Osteoblast (primary cell): Measurements from ENCODE around the gene GOLGA6B. TPM values are rescaled to one million over a fixed set of nuclear protein-coding genes. Genes with fewer than 3 reads are reported as not detected.
"Not testable (repeated sequence)": the region's sequence is repeated elsewhere in the genome, so short reads cannot be mapped to it uniquely, and the experiment has no call there.

Experiments
- DNase-seq: peaks from one replicate; pipeline ENCODE4 v3.0.0; 2011; ENCODE audit warnings: low spot score, mixed read lengths; ENCODE audit not compliant: insufficient read length; ENCODE audit errors: missing footprints
- H2AFZ ChIP-seq: 2 replicates; pipeline ENCODE4 v1.6.0; 2011; ENCODE audit warnings: mild to moderate bottlenecking, low read length
- H3K27ac ChIP-seq: 2 replicates; pipeline ENCODE4 v1.5.1; 2011; ENCODE audit warnings: mild to moderate bottlenecking, low read depth, low read length, moderate library complexity
- H3K27me3 ChIP-seq: 2 replicates; pipeline ENCODE4 v1.6.0; 2012; ENCODE audit warnings: mild to moderate bottlenecking, control low read depth, inconsistent platforms, low read length, moderate library complexity; ENCODE audit not compliant: insufficient read depth
- H3K36me3 ChIP-seq: 2 replicates; pipeline ENCODE4 v1.5.1; 2011; ENCODE audit warnings: mild to moderate bottlenecking, low read length, control low read depth, moderate library complexity; ENCODE audit not compliant: insufficient read depth
- H3K4me1 ChIP-seq: 2 replicates; pipeline ENCODE4 v1.5.1; 2011; ENCODE audit warnings: mild to moderate bottlenecking, low read length, control low read depth, moderate library complexity; ENCODE audit not compliant: insufficient read depth
- H3K4me2 ChIP-seq: 2 replicates; pipeline ENCODE4 v1.6.0; 2011; ENCODE audit warnings: mild to moderate bottlenecking, low read length; ENCODE audit not compliant: insufficient read depth
- H3K4me3 ChIP-seq: fragments of 200-600 bp; sonication (generic); 3 replicates; pipeline ENCODE4 v1.5.1; 2012; ENCODE audit warnings: mild to moderate bottlenecking, low read length, inconsistent platforms; ENCODE audit not compliant: insufficient read depth
- H3K79me2 ChIP-seq: 2 replicates; pipeline ENCODE4 v1.6.0; 2012; ENCODE audit warnings: mild to moderate bottlenecking, low read length, control low read depth, inconsistent platforms; ENCODE audit not compliant: insufficient read depth
- H3K9me3 ChIP-seq: 2 replicates; pipeline ENCODE4 v1.5.1; 2011; ENCODE audit warnings: low read depth, low read length, control low read depth
- H4K20me1 ChIP-seq: 2 replicates; pipeline ENCODE4 v1.6.0; 2012; ENCODE audit warnings: mild to moderate bottlenecking, low read length, control low read depth; ENCODE audit not compliant: insufficient read depth
- CTCF ChIP-seq: IDR thresholded peaks from 2 replicates; pipeline ENCODE4 v1.5.1; 2011; ENCODE audit warnings: mild to moderate bottlenecking, low read depth, low read length, moderate library complexity; ENCODE audit errors: extremely low read depth
- total RNA-seq: library from RNA; depleted of rRNA; stranded (reverse); fragments of >200 nt; gene quantifications from 2 replicates; pipeline ENCODE4 v1.2.3, GENCODE V29; 2012

Gene GOLGA6B
- total RNA-seq, result not detected in 2 replicates

- H3K79me2 ChIP-seq, H3K27ac ChIP-seq, DNase-seq, H3K27me3 ChIP-seq, H3K4me2 ChIP-seq, H2AFZ ChIP-seq, H3K36me3 ChIP-seq, H3K9me3 ChIP-seq, H4K20me1 ChIP-seq, H3K4me1 ChIP-seq, H3K4me3 ChIP-seq: not testable (repeated sequence)
Observed at GRCh38 chr15:72654397-72654796, at the start of gene GOLGA6B. Gene GOLGA6B, plus strand, starts transcription at chr15:72654697. Its CDS starts 41 bp downstream, at chr15:72654738.

- H3K4me3 ChIP-seq, result no peak overlapping the region
- no peak for DNase-seq
- no peak overlapping the region for H2AFZ ChIP-seq
- TF ChIP-seq CTCF, result no peak
- H3K4me1 ChIP-seq, result no peaks in the 10 kb centered on the region
- H3K36me3 ChIP-seq, result no peaks in the 10 kb centered on the region
- no peaks in the 10 kb centered on the region for H3K9me3 ChIP-seq
- no peaks in the 10 kb centered on the region for H3K79me2 ChIP-seq
- no peaks in the 10 kb centered on the region for H4K20me1 ChIP-seq
- no peak overlapping the region for H3K4me2 ChIP-seq
- no peaks in the 10 kb centered on the region for H3K27me3 ChIP-seq
- H3K27ac ChIP-seq, result no peak overlapping the region
Observed at GRCh38 chr15:72604794-72605193, 49.7 kb upstream of the GOLGA6B start.

GRCh38 chr15:72608084-72608483 lies 46.4 kb upstream of the GOLGA6B start:
- not testable (repeated sequence) for H3K36me3 ChIP-seq, H3K79me2 ChIP-seq, H3K4me1 ChIP-seq, H3K9me3 ChIP-seq, H3K4me3 ChIP-seq, DNase-seq, H2AFZ ChIP-seq, H3K27me3 ChIP-seq, H3K27ac ChIP-seq, H4K20me1 ChIP-seq, H3K4me2 ChIP-seq

- no peak overlapping the region for H3K27ac ChIP-seq
- H3K4me1 ChIP-seq, result no peaks in the 10 kb centered on the region
- H4K20me1 ChIP-seq, result no peaks in the 10 kb centered on the region
- TF ChIP-seq CTCF, result no peak
- H3K27me3 ChIP-seq, result no peaks in the 10 kb centered on the region
- H3K79me2 ChIP-seq, result no peaks in the 10 kb centered on the region
- DNase-seq, result no peak
- H3K4me2 ChIP-seq, result no peak overlapping the region
- no peaks in the 10 kb centered on the region for H3K9me3 ChIP-seq
- no peaks in the 10 kb centered on the region for H3K36me3 ChIP-seq
- no peak overlapping the region for H2AFZ ChIP-seq
- no peak overlapping the region for H3K4me3 ChIP-seq
Observed at GRCh38 chr15:72609862-72610261, 44.6 kb upstream of the GOLGA6B start.

- H4K20me1 ChIP-seq, H2AFZ ChIP-seq, H3K4me3 ChIP-seq, H3K27ac ChIP-seq, H3K36me3 ChIP-seq, H3K4me2 ChIP-seq, H3K4me1 ChIP-seq, H3K27me3 ChIP-seq, DNase-seq, H3K79me2 ChIP-seq, H3K9me3 ChIP-seq: not testable (repeated sequence)
Observed at GRCh38 chr15:72612324-72612723, 42.2 kb upstream of the GOLGA6B start.
